ENCODE results near the gene FCGR2B. TPM values are rescaled to one million over a fixed set of nuclear protein-coding genes. Genes with fewer than 3 reads are reported as not detected.

FCGR2B gene
- not detected in 2 replicates for total RNA-seq

GRCh38 chr1:161662684-161663339 is at the start of gene FCGR2B:
TSS of gene FCGR2B (plus strand) at chr1:161663143. CDS start at chr1:161663242, 99 bp downstream.

GRCh38 chr1:161631076-161631475 is 31.9 kb upstream of the FCGR2B start, which contains the start of gene FCGR3B:
TSS of gene FCGR3B (minus strand) at chr1:161631176. CDS start at chr1:161631094, 82 bp downstream.

GRCh38 chr1:161706482-161707347 is 43.8 kb downstream of the FCGR2B start, which contains the start of gene FCRLA:
TSS of gene FCRLA (plus strand) at chr1:161707229. CDS start at chr1:161707265, 36 bp downstream.

GRCh38 chr1:161720956-161721737 is 58.2 kb downstream of the FCGR2B start, which contains the start of gene FCRLB:
TSS of gene FCRLB (plus strand) at chr1:161721544. CDS start at chr1:161722673, 1,129 bp downstream.

Other genes starting within 250 kb of the FCGR2B start
- not detected in 2 replicates for gene FCGR2A, start 157.7 kb upstream of the FCGR2B start, total RNA-seq
- under 0.01 TPM in 1 of 2 replicates, not detected in the other for gene HSPA6, start 138.6 kb upstream of the FCGR2B start, total RNA-seq
- gene FCGR3A, start 113.3 kb upstream of the FCGR2B start, total RNA-seq: not detected in 2 replicates
- not detected in 2 replicates for gene FCGR3B, start 32.0 kb upstream of the FCGR2B start, total RNA-seq
- 0.15 and 0.34 TPM in 2 replicates for gene FCRLA, start 44.1 kb downstream of the FCGR2B start, total RNA-seq
- gene FCRLB, start 58.4 kb downstream of the FCGR2B start, total RNA-seq: 2.1 and 2.4 TPM in 2 replicates
- gene DUSP12, start 86.6 kb downstream of the FCGR2B start, total RNA-seq: 27.1 and 30.9 TPM in 2 replicates
- 14.9 and 17.8 TPM in 2 replicates for gene ATF6, start 103.2 kb downstream of the FCGR2B start, total RNA-seq